Epithelial cell of prostate (primary cell): ENCODE data around the gene CABP2.
"Not testable (repeated sequence)": the region's sequence is repeated elsewhere in the genome, so short reads cannot be mapped to it uniquely, and the experiment has no call there.

ENCODE experiments used
- DNase-seq: peaks from one replicate; pipeline ENCODE4 v3.0.0-alpha.2; 2011; ENCODE audit warnings: low read depth, low spot score
- H3K27ac ChIP-seq: fragments of 450-650 bp; 2 replicates; pipeline ENCODE4 v1.5.1; 2017; ENCODE audit warnings: mild to moderate bottlenecking

CABP2 gene

DNA sequence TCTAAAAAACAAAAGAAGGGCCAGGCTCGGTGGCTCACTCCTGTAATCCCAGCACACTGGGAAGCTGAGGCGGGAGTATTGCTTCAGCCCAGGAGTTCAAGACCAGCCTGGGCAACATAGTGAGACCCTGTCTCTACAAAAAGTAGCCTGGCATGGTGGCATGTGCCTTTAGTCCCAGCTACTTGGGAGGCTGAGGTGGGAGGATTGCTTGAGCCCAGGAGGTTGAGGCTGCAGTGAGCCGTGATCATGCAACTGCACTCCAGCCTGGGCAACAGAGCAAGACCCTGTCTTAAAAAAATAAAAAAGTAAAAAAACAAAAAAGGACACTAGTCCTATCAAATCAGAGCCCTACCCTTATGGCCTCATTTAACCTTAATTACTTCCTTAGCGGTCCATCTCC lies 11.7 kb downstream of the CABP2 start:
- not testable (repeated sequence) for DNase-seq, H3K27ac ChIP-seq

DNA sequence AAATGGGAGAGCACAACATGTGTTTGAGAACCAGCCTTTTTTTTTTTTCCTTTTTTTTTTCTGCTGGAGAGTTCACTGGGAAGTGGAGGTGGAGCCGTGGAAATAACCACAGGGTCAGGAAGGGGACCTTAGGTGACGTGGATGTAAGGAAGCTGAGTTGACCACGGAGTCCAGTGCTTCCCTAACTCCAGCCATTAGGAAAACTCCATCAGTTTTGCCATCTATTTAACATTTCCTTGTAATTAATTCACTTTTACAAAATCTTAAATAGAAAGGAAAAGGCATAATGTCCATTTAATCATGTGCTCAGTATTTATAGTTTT lies 13.3 kb downstream of the CABP2 start:
- no peak for DNase-seq
- no peak overlapping the region for H3K27ac ChIP-seq

DNA sequence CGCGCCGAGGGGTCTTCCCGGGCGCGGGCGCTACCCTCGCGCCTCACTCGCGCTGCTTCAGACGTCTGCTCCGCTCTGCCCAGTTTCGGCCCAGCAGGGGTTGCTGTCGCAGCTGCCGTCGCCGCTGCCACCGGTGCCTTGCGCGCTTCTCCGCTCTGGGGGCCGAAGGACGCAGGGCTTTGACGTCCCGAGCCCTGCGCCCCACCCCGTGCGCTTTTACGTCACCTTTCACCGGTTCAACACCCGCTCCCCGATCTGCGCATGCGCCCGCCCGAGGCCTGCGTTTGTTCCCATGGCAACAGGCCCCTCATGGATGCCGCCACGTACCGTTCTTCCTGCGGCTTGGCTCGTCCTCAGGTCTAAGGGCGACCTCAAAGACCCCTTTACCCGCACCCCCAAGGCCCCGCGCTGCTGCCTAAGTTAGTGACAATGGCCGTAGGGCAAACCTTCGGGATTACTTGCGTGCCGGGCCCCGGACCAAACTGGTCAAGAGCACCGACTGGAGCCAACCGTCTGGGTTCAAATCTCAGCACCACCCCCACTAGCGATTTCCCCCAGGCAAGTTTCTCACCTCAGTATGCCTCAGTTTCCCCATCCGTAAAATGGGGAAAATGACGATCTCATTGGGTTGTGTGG lies 14.6 kb downstream of the CABP2 start:
- H3K27ac ChIP-seq = peak overlapping the region; percentile 98
- peak; percentile 73 for DNase-seq

DNA sequence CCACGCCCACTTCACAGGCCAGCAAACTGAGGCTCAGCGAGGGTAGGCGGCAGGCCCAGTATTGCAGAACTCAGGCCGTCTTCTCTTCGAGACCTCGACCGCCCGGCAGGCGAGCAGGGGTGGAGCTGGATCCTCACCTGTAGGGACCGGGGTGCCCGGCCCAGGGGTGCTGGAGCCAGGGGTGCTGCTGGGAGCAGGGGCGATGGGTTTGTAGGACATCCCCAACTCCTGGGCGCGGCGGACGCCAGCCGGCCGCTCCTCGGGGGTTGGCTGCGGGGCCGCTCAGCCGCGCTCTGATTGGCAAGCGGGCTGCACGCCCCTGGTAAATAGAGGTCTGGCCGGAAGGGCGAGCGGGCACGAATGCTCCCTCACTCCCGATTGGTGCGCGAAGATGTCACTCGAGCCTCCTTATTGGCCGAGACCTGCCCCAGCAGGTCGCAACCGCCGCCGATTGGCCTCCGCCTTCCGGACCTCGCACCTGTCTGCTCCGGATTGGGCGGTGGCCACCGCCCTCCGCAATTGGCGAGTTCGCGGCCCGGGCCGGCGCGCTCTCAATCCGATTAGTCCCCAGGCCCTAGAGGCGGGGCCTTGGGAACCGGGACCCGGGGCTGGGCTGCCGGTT lies 15.3 kb downstream of the CABP2 start, which contains the start of gene CDK2AP2:
Gene CDK2AP2, minus strand, starts transcription at position 299 of the 622 bp plus-strand sequence. Its CDS starts 80 bp downstream, at position 219.
- DNase-seq = peak; percentile 99
- H3K27ac ChIP-seq = peak within 1 kb of the TSS; percentile 98

DNA sequence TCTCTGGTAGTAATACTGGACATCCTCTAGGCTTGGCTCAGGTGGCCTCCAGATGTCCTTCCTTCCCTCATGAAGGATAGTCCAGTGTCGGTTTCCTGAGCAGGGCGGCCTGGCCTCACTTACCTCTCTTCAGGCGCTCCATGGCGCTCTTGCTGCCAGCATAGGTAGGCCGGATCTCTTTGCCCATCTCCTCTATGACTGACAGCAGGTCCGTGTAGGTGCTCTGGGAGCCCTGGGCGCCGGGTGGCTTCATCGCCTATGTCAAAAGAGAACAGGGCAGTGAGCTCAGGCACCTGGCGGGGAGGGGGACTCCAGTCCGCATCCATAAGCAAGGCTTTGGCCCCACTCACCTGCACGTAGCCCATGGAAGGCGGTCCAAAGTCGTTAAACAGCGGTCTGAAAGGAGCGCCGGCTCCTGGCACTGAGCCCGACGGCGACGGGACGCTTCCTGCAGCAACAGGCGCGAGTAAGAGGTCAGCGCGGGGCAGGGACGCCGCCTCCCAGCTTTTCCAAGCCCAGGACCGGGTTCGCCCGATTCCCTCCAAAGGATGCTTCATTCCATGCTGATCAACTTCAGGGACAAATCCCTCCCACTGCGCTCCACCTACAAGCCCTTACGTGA lies 15.9 kb downstream of the CABP2 start:
- peak overlapping the region; percentile 98 for H3K27ac ChIP-seq
- no peak for DNase-seq

DNA sequence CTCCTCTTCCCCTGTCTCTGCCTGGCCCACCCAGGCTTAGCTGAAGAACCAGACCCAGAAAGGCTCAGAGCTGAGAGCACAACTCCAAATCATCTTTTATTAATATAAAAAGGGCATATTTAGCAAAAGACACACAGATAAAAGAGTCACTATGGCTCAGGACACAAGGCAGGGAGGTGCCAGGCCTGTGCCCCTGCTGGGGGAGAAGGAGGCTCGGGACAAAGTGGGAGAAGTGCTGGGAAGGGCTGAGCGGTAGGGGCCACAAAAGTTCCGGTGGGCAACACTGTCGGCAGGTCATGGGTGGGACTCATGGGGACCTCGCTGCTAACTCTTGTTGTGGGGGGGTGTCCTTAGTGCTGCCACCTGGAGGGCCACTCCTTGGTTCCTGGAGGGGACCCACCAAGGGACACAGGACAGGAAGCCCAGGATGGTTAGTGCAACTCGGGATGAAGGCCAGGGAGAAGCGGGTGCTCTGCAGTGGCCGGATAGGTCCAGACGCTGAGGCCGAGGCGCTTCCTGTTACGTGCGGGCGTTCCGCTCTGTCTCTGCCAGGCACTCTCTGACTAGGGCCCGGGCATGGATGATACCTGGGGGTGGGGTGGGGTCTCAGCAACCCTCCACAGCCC lies 16.7 kb downstream of the CABP2 start:
- peak overlapping the region; percentile 98 for H3K27ac ChIP-seq
- DNase-seq = no peak

DNA sequence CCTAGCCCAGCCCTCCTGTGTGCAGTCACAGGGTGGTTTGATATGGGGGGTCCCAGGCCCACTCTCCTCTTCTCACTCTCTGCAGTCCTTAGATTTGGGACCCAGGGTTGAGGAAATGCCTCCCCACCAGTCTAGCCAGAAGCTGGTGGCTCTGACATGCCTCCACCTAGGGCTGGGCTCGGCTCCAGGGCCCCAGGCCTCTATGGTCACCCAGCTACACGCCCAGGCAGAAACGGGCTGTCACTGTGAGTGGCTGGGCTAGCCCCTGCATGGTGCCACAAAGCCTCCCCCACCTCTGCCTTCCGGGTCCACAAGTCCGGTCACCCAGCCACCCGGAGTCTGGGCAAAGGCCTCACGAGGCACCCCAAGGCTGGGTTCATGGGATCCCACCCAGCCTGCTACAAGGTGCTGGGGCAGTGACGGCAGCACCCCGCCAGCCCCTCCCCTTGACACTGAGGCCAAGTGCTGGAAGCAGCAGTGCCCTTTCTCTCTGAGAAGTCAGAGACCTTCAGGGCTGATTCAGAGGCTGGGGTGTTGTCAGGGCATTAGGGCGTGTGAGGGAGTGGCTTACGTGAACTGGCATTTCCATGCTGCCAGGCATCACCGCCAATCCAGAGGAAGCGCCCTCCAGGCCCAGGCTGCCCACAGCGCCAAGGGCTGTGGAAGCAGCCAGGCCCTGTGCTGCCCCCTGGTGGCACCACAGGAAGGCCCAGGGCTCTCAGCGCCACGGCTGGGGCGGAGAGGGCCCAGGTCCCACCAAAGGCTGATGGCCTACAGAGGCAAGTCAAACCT lies 17.4 kb downstream of the CABP2 start:
- peak overlapping the region; percentile 98 for H3K27ac ChIP-seq
- peak; percentile 95 for DNase-seq

DNA sequence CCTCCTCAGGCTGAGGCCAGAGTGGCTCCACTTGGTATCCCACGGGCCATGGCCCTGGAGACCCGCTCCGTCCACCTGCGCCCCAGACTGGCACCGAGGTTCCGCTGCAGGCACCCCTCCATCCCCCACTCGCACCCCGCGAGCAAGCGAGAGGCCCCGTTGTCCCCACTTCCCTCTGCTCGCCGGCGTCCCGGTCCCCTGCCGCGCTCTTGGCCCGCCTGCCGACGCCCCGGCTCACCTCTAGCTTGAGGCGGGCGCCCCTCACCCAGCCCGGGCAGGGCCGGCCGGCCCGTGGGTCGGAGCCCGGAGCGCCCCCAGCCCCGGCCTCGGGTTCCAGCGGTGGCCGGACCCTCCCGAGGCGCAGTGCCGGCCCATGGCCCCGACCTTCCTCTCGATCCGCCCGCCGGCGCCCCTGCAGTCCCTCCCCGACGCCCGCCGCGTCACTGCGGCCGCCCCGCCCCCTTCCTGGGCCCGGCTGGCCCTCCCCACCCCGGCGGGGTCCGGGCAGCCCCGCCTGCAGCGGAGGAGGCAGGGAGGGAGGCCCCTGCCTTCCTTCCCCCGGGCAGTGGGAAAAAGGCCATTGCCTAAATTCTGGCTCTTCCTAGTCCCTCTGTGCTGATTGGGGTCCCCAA lies 18.2 kb downstream of the CABP2 start, which contains the start of gene PITPNM1:
Gene PITPNM1, minus strand, starts transcription at position 414 of the 632 bp plus-strand sequence. CDS start 1,183 bp downstream, outside the sequence.
- DNase-seq = no peak

DNA sequence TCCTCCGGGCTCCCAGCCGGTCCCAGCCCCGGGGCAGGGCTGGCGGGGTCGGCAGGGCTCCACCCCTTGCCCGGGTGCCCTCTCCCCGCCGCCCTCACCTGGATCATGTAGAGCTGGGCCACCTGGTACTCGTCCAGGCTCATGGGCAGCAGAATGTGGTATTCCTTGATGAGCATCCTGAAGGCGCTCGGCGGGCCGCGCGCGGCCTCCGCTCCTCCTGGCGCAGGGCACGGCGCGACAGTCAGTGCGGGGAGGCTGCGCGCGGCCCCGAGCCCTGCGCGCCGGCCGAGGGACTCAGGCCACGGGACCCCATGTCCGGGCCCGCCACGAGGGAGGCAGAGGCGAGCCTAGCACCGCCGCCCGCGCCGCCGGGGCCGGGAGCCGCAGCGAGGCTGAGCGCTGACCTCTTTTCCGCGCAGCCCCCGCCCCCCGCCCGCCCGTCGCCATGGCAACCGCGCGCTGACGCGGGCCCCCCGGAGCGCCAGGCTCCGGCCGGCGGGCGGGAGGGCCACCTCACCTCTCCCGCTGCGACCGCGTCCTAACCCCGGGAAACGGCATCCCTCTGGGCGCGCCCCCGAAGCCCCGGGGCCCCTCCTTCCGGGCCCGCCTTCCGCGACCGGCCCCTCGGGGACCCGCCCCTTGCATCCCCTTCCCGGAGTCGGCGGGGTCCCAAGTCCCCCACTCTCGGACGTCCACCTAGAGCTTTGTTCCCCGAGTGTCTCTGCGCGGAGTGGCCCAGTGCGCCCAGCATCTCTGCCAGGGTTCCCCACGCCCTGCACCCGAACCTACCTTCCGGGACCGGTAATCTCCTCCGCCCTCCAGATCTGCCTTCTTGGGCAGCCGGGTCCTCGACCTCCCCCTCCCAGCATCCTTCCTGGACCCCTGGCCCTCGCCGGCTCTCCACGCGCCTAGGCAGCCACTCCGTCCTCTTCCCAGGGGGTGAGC lies 19.0 kb downstream of the CABP2 start:
- no peak for DNase-seq
- H3K27ac ChIP-seq = peak overlapping the region; percentile 98

More for the DNA sequence above, 18.2 kb downstream of the CABP2 start, which contains the start of gene PITPNM1:
- peak within 1 kb of the TSS; percentile 98 for H3K27ac ChIP-seq

DNA sequence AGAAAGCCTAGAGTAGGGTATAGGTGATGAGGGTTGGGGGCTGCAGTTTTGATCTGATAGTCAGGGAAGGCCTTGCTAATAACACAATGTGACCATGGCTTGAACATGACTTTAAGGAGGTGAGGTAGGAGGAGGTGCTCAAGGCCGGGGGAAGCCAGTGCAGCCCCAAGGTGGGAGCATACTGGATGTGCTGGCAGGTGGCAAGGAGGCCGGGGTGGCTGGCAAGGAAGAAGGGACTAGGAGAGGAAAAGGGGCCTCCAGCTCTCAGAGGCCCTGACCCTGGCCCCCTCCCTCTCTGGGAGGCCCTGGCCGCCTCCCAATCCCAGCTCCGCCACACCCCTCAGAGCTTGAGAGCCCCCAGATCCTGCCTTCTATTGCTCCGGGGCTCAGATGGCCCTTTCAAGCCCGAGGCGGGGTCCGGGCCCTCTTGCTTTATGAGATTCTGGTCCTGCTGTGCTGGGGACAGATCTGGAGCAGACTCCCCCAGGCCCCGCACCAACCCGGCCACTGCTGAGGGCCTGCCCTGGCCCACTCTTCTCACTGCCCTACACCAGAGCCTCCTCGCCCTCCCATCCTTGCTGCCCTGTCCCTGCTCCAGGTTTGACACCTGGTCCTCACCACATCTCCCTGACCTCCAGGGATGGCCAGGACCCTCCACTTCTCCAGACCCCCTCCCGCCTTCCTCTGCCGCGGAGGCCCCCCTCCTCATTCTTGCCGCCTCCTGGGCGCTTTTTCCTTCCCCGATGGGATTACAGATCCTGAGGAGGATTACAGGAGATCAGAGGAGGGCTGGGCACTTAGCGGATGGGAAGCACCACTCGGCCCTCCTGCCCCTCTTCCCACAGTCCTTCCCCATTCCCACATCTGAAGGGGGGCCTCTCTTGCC lies 19.9 kb downstream of the CABP2 start:
- no peak for DNase-seq
- H3K27ac ChIP-seq = no peak overlapping the region

DNA sequence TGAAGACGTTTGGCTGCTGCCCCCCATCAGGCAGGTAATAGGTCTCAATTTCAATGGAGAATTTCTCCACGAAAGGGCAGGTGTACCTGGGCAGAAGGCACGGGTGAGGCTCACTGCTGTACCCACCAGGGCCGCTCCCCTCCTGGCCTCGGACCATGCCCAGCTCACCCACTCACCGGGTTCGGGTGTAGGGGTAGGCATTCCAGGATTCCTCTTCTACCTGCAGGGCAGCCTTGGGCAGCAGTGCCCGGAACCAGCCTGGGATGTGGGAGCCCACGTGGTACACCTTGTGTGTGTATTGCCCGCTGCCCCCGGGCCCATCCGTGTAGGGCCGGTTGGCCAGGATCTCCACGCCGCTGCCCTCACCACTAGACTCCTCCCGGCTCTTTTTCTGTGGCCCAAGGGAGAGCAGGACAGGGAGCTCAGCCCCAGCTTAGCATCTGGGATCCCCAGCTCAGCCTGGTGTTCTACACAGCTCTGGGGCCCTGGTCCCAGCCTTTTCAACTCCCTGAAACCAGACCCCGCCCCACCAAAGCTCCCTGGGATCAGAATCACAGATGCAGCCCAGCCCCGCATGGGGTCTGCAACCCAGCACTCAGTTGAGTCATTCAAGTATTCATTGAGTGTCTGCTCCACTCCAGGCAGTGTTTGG lies 20.8 kb downstream of the CABP2 start:
- H3K27ac ChIP-seq = no peak overlapping the region
- no peak for DNase-seq

DNA sequence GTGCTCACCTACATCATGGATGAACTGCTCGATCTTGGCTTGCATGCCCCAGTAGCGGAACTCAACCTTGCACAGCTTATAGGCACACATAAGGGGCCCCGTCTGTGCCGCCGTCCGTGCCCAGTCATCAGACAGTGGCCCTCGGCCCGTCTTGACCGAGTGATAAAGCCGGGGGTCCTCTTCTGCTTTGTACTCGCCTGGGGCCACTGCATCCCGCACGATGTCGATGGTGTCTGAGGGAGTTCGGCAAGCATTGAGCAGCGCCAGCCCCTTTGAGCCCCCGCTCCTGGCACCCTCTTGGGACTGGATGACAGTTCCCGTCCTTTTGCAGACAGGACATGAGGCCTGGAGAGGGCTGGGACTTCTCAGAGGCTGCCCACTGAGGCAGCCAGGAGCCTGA lies 21.4 kb downstream of the CABP2 start:
- no peak overlapping the region for H3K27ac ChIP-seq
- no peak for DNase-seq

DNA sequence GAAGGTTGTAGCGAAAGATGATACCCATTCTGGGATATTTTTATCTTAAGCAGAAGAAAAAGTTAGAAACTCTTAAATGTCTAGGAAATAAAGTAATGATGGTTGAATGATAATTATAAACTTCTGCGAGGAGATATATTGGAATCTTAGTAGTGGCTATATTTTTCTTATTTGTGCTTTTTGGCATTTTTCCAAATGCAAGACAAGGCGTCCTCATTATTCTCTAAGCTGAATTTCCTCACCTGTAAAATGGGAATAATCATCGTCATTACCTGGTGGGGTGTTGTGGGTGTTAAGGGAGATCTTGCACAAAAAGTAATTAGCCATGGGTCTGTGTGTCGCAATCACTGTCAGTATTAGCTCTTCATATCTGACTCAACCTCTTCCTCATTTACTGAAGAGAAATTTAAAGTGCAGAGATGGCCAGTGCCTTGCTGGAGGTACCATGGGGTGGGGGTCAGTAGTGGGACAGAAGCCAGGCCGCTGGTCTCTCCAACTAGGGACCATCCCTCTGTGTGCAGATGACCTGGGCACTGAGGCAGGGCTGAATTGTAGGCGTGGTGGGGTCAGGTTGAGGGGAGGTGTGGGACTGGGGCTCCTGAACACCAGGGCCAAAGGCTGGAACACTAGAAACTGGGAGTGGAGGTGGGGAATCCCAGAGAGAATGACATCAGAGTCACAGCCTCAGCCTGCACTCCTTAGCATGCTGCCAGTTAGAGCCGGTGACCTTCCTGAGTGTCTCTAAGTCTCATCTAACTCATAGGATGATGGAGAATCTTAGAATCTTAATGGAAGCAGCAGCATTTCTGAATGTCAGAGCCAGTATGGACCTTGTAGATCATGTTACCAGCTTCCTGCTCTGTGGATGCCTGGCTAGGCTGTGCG lies 22.2 kb downstream of the CABP2 start:
- no peak for DNase-seq

DNA sequence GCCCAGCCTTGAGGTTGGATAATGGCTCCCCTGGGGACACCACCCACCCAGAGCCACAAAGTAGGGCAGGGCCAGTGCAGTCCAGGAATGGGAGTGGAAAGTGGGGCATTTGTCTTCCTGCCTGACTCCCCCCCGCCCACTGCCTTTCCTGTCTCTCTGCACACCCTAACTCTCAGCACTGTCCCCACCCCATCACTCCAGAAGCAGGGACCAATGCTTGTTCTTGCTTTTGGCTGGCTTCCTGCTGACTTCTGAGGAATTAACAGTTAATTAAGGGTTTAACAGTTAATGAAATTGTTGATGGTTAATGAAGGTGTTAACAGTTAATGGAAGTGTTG lies 22.8 kb downstream of the CABP2 start:
- H3K27ac ChIP-seq = no peak overlapping the region
- DNase-seq = no peak

More for the DNA sequence above, 22.2 kb downstream of the CABP2 start:
- no peak overlapping the region for H3K27ac ChIP-seq

DNA sequence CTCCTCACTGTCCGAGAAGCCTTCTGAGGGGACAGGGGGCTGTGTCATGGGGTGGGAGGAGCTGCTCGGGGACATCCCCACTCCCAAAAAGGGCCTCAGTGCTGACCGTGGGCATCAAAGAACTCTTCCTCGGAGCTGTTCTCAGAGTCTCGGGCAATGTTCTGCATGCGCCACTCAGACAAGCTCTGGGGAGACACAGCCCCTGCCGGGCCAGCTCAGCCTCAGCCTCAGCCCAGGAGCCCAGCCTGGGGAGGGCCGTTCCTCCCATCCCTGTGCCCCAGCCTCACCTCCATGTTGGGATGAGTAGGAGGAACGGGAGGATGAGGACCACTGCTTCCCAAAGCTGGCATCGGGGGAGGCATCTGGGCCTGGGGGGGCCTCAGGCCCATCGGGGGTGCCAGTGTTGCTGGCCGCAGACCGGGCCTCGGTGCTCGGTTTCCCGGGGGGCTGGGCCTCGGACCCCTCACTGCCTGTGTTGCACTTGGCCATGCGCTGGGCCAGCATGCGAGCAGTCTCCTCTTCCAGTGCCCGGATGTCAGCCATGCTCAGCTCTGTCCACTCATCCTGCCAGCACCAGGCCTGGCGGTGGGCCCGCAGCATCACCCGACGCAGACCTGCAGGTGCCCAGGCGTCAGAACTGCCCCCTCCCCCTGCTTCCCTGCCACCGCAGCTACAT lies 23.3 kb downstream of the CABP2 start:
- H3K27ac ChIP-seq = no peak overlapping the region
- DNase-seq = no peak

DNA sequence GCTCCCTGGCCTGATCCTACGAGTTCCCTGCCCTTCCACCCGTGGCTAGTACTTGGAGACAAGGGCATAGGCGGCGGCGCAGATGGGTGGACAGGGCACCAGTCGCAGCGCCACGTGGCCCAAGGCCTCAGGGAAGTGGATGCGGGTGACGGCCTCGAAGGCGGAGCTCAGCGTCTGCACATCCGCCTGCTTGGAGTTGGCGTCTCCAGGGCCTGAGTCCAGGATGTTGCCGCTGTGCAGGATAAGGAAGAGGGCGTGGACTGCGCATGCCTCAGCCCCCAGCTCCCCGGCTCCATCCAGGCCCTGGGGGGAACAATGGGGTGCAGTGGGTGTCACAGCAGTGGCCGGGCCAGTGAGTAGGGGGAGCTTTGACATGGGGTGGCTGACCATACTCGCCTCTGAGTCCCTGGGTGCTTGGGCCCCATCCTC lies 24.7 kb downstream of the CABP2 start:
- no peak overlapping the region for H3K27ac ChIP-seq
- no peak for DNase-seq
